HL-60 (cell line): Measurements from ENCODE around the gene ZSCAN5A.

ENCODE experiments used
- POLR2AphosphoS5 ChIP-seq: IDR thresholded peaks from 2 replicates; pipeline ENCODE4 v1.6.1; 2012; ENCODE audit warnings: low read depth
- TF ChIP-seq, protein P1 (sequence below): IDR thresholded peaks from one replicate; pipeline ENCODE4 v1.5.1; 2011; ENCODE audit warnings: low read length, control low read depth, inconsistent platforms; ENCODE audit not compliant: insufficient read depth

DNA sequence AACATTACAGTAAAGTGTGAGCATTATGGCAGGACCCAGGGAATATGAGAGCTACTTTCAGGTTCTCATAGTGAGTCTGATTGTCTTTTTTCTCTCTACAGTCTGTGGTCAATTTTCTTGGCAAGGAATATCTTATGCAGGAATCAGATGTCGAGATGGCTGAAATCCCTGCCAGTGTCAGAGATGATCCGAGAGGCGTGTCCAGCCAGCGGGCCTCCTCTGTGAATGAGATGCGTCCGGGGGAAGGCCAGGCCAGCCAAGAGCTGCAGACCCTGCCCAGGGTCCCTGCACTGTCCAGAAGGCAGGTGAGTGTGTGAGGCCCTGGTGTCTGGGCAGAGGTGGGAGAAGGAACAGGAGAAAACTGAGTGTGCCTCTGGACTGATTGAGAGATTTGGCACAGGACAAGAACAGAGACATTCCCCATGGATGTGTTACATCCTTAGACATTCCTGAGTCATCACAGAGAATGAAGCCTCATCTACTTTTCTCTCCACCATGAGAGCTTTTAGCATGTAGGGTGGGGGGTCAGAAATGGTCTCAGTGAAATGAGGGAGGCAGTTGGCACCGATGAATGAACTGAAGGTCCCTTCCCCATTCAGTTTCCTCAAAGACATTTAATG lies 69.4 kb downstream of the ZSCAN5A start:
- TF ChIP-seq, protein P1, sequence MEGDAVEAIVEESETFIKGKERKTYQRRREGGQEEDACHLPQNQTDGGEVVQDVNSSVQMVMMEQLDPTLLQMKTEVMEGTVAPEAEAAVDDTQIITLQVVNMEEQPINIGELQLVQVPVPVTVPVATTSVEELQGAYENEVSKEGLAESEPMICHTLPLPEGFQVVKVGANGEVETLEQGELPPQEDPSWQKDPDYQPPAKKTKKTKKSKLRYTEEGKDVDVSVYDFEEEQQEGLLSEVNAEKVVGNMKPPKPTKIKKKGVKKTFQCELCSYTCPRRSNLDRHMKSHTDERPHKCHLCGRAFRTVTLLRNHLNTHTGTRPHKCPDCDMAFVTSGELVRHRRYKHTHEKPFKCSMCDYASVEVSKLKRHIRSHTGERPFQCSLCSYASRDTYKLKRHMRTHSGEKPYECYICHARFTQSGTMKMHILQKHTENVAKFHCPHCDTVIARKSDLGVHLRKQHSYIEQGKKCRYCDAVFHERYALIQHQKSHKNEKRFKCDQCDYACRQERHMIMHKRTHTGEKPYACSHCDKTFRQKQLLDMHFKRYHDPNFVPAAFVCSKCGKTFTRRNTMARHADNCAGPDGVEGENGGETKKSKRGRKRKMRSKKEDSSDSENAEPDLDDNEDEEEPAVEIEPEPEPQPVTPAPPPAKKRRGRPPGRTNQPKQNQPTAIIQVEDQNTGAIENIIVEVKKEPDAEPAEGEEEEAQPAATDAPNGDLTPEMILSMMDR = no peak
- TF ChIP-seq POLR2AphosphoS5 = no peak
